Heart left ventricle (tissue), 13 donors: ENCODE results near the gene KCNMA1.

Experiments used
- POLR2A ChIP-seq, 2 donors: fragments of 450-650 bp; IDR thresholded peaks; one replicate each; pipeline ENCODE4 v1.6.1; 2017; ENCODE audit warnings: antibody characterized with exemption in 2 of 2, mild to moderate bottlenecking in 2 of 2, moderate library complexity in 2 of 2
- TF ChIP-seq, protein P1 (sequence below), 12 donors: fragments of 200-600 bp; sonication (generic) in 4 of 12; IDR thresholded peaks; one replicate each; pipeline versions ENCODE4 v1.5.0 to v1.8.0; 2018 to 2022; ENCODE audit warnings: antibody characterized with exemption in 12 of 12, mild to moderate bottlenecking in 5 of 12
- donor health status: ischemic (EF 13 %, LVEDD 7.1; RV severe dilation, severe dysfunction).
- donor health status: DM: no; HTN: yes; CAD: no.
- donor health status: DM: no; HTN: no; CAD: no.
- donor health status: ischemic (EF 25% LVEDD 6.9; RV normal size, moderate dysfunction).
- donor health status: ischemic (EF 25% LVEDD 5.7; RV mildly dilated, moderate dysfunction).
- donor health status: ischemic (EF 35%, LVEDD 5.7; RV mildly dilated, moderate dysfunction).
- donor health status: nonischemic (EF 11% LVEDD 7.7; RV severe dilation, severe dysfunction).
- donor health status: DM: yes; HTN: yes; CAD: no.
- donor health status: PGD.
- donor health status: ischemic (EF 29% LVEDD 5.4; RV normal size, mild dysfunction).
- donor health status: nonischemic (EF 23%, LVEDD 6.1; RV moderate dilation, normal function).

DNA sequence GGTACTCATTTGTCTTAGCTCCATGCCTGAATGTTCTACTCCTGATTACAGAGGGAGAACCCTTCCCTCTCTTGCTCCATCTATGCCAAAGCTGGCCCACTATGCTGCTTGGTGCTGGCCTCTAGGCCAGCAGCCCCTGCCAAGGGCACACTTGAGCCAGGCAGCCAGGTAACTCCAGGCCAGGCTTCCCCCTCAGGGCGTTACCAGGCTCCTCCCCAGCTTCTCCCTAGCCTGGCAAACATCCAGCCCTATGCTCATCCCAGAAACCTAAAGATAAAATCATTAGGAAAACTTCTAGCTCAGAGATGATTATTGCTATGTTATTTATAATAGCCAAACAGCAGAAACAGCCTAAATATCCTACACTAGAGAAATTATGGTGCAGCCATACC, 103.7 kb downstream of the KCNMA1 start:
- TF ChIP-seq, protein P1, sequence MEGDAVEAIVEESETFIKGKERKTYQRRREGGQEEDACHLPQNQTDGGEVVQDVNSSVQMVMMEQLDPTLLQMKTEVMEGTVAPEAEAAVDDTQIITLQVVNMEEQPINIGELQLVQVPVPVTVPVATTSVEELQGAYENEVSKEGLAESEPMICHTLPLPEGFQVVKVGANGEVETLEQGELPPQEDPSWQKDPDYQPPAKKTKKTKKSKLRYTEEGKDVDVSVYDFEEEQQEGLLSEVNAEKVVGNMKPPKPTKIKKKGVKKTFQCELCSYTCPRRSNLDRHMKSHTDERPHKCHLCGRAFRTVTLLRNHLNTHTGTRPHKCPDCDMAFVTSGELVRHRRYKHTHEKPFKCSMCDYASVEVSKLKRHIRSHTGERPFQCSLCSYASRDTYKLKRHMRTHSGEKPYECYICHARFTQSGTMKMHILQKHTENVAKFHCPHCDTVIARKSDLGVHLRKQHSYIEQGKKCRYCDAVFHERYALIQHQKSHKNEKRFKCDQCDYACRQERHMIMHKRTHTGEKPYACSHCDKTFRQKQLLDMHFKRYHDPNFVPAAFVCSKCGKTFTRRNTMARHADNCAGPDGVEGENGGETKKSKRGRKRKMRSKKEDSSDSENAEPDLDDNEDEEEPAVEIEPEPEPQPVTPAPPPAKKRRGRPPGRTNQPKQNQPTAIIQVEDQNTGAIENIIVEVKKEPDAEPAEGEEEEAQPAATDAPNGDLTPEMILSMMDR (IDR thresholded peaks at IDR 0.05) = no peak
- TF ChIP-seq POLR2A (IDR thresholded peaks at IDR 0.05) = no peak
